HCT116 (cell line): ENCODE data around the gene TRAF3. TPM values are rescaled to one million over a fixed set of nuclear protein-coding genes. Genes with fewer than 3 reads are reported as not detected.
A peak's percentile ranks its signal among the peaks of the same experiment; 100 is the strongest.

Source experiments
- ATAC-seq: fragments of 200-7000 bp; cut with Tn5 transposase; 2 replicates; pipeline ENCODE4 v1.9.1; 2020; ENCODE audit warnings: mild to moderate bottlenecking, moderate library complexity
- BruUV-seq: library from RNA; stranded (reverse); fragments of 400-500 nt; replicated peaks from 2 replicates; lab custom pipeline; 2021; lab: Mats Ljungman, UMichigan
- CTCF ChIA-PET: fragments of 300-600 bp; sonication (Branson Sonifier 250); formaldehyde crosslinking; loops from one replicate; lab custom pipeline; 2021; ENCODE audit warnings: antibody characterized with exemption; lab: Charles Lee
- POLR2A ChIA-PET: fragments of 300-600, 350-600 bp; sonication (Branson Sonifier 250); formaldehyde crosslinking; loops from one replicate; lab custom pipeline; 2021; ENCODE audit warnings: antibody characterized with exemption; lab: Charles Lee
- RAD21 ChIA-PET, 2 experiments: fragments of 300-600 bp; sonication (Branson Sonifier 250); formaldehyde crosslinking; loops; one replicate each; lab custom pipeline; 2023; ENCODE audit warnings: low total read pairs in 2 of 2; ENCODE audit not compliant: uncharacterized antibody in 2 of 2, unreplicated experiment in 2 of 2, low non-redundant PET in 1 of 2; lab: Charles Lee
- DNase-seq: peaks from one replicate; pipeline ENCODE4 v3.0.0-alpha.2; 2010; ENCODE audit warnings: low read depth, low spot score
- H2AFZ ChIP-seq: fragments of 200-600 bp; shearing (Covaris generic), sonication (generic); 2 replicates; pipeline ENCODE4 v1.6.1; 2017; ENCODE audit warnings: low read depth, mixed run types, mixed read lengths, antibody characterized with exemption, low read length; ENCODE audit not compliant: poor library complexity, severe bottlenecking
- H3K27ac ChIP-seq: 2 replicates; pipeline ENCODE4 v1.5.1; 2012; ENCODE audit warnings: low read depth, low read length
- H3K27me3 ChIP-seq: fragments of 200-600 bp; sonication (generic); 2 replicates; pipeline ENCODE4 v1.6.1; 2016; ENCODE audit warnings: mixed run types, low read length, mixed read lengths; ENCODE audit not compliant: insufficient read depth
- H3K36me3 ChIP-seq, 2 experiments: fragments of 200-500 bp in 1 of 2; fragments of 200-600 bp in 1 of 2; sonication (Bioruptor generic) in 1 of 2; sonication (generic) in 1 of 2; 2 replicates each; pipeline versions ENCODE4 v1.5.1 to v1.6.1; 2014 to 2016; ENCODE audit warnings: low read length in 2 of 2, inconsistent platforms in 1 of 2, mixed read lengths in 1 of 2, mixed run types in 1 of 2; ENCODE audit not compliant: insufficient read depth in 2 of 2, control insufficient read depth in 1 of 2
- H3K4me1 ChIP-seq, 2 experiments: fragments of 200-600 bp in 1 of 2; sonication (generic) in 1 of 2; 2 replicates each; pipeline versions ENCODE4 v1.5.1 to v1.6.1; 2012 to 2017; ENCODE audit warnings: low read length in 2 of 2, inconsistent platforms in 1 of 2, mild to moderate bottlenecking in 1 of 2, mixed read lengths in 1 of 2, mixed run types in 1 of 2, moderate library complexity in 1 of 2; ENCODE audit not compliant: insufficient read depth in 2 of 2, control insufficient read depth in 1 of 2
- H3K4me2 ChIP-seq: fragments of 200-600 bp; sonication (generic); 2 replicates; pipeline ENCODE4 v1.6.1; 2017; ENCODE audit warnings: mixed run types, low read length, mixed read lengths
- H3K4me3 ChIP-seq, 2 experiments: fragments of 200-600 bp in 1 of 2; sonication (generic) in 1 of 2; replicated peaks in 1 of 2; 2 replicates each; pipeline ENCODE4 v1.5.1; 2011 to 2016; ENCODE audit warnings: low read length in 2 of 2, control low read depth in 1 of 2, low read depth in 1 of 2, mild to moderate bottlenecking in 1 of 2, mixed read lengths in 1 of 2, mixed run types in 1 of 2
- H3K79me2 ChIP-seq: fragments of 200-600 bp; sonication (generic); 2 replicates; pipeline ENCODE4 v1.6.1; 2017; ENCODE audit warnings: mild to moderate bottlenecking, mixed run types, low read length, moderate library complexity, mixed read lengths; ENCODE audit not compliant: insufficient read depth
- H3K9ac ChIP-seq: fragments of 200-600 bp; sonication (generic); 2 replicates; pipeline ENCODE4 v1.6.1; 2016; ENCODE audit warnings: low read length, mixed read lengths
- H3K9me2 ChIP-seq: fragments of 200-600 bp; sonication (generic), shearing (Covaris generic); 2 replicates; pipeline ENCODE4 v1.6.1; 2017; ENCODE audit warnings: mixed run types, mild to moderate bottlenecking, moderate library complexity; ENCODE audit not compliant: insufficient read depth
- H3K9me3 ChIP-seq, 2 experiments: fragments of 200-500 bp in 1 of 2; fragments of 200-600 bp in 1 of 2; sonication (Bioruptor generic) in 1 of 2; sonication (generic) in 1 of 2; 2 replicates each; pipeline ENCODE4 v1.6.1; 2014 to 2017; ENCODE audit warnings: low read length in 2 of 2, mixed read lengths in 2 of 2, inconsistent platforms in 1 of 2, low read depth in 1 of 2, mild to moderate bottlenecking in 1 of 2, mixed run types in 1 of 2, moderate library complexity in 1 of 2; ENCODE audit not compliant: control insufficient read depth in 1 of 2, insufficient read depth in 1 of 2
- H4K20me1 ChIP-seq: fragments of 200-600 bp; sonication (generic), shearing (Covaris generic); 2 replicates; pipeline ENCODE4 v1.6.1; 2017; ENCODE audit warnings: mixed run types, mild to moderate bottlenecking, moderate library complexity; ENCODE audit not compliant: insufficient read depth
- CEBPB ChIP-seq: IDR thresholded peaks from 2 replicates; pipeline ENCODE4 v1.6.1; 2012; ENCODE audit warnings: low read depth
- EZH2 ChIP-seq: fragments of 200-600 bp; sonication (generic); IDR thresholded peaks from 2 replicates; pipeline ENCODE4 v1.6.1; 2017; ENCODE audit warnings: antibody characterized with exemption, mixed run types
- ZFX ChIP-seq: fragments of 450-650 bp; IDR thresholded peaks from 2 replicates; pipeline ENCODE4 v1.6.1; 2017
- intact Hi-C: fragments of 100-400 bp; cut with micrococcal nuclease; formaldehyde crosslinking; loops from 2 replicates; pipeline ENCODE4 v1.10.0; 2022
- total RNA-seq: library from RNA; stranded (reverse); gene quantifications from one replicate; pipeline ENCODE4 v1.2.1, GENCODE V29; 2021; ENCODE audit not compliant: unreplicated experiment

Gene TRAF3
- total RNA-seq, 1 experiment from 2014 or later, result 32.1 TPM

DNA sequence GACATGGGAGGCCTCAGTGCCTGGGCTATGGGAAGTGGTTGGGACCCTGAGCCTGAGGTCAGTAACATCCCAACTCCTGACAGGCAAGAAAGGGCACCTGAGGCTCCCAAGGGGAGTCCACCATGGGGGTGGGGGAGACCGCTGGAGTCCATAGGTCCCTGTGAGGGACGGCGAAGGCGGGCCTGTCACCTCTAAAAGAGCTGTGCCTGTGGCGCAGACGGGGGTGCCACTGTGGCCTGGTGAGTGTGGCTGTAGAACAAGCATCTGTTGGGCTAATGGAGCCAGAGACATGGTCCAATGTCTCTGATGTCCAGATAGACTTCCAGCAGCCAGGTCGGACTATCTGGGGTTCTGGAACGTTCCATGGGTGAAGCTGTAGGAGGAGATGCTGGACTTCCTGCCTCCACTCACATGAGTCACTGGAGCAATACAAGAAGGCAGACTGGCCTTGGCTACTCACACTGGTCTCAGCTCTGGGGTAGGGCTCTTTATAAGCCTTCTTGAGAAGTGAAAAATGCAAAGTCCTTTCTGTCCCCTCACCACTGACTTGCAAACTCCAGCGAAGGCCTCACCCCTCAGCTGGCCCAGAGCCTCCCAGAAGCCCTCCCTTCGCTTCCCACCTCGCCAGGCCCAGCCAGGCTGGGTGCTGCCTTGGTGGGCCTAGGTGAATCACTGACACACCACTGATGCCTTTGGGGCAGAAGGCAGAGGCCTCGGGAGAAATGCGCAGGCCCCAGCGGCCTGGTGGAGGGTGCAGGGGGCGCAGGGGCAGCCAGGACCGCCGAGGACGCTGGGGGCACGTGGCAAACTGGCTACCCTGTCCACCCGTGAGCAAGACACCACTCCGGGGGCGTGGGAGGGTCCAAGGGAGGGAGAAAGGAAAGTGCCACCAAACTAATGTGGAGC lies 1.1 kb upstream of the TRAF3 start:
- Histone ChIP-seq H2AFZ (no peak overlapping the region), H3K9ac (peak overlapping the region; percentile 43), H3K4me2 (peak overlapping the region; percentile 65), H3K9me2 (no peaks in the 10 kb centered on the region), H3K4me3 (no peak overlapping the region), H4K20me1 (no peaks in the 10 kb centered on the region), H3K36me3 (no peaks in the 10 kb centered on the region), H3K27ac (peak overlapping the region; percentile 79), H3K27me3 (no peaks in the 10 kb centered on the region), H3K79me2 (peaks cover 33% of the 10 kb centered on the region), H3K9me3 (no peaks in the 10 kb centered on the region), H3K4me1 (peaks cover 20 to 39% of the 10 kb centered on the region in 2 experiments)
- no TSS peak for BruUV-seq
- POLR2A ChIA-PET, result no interaction called here
- TF ChIP-seq ZFX (peak; percentile 87; the same call in 1 of the 2 replicates), CEBPB (no peak)
- RAD21 ChIA-PET, result no interaction called here
- DNase-seq (no peak), ATAC-seq (peak; percentile 7)
- CTCF ChIA-PET, result interaction anchor here (0.7 kb wide), 1 partner anchor 34 kb away, joined by 3 read pairs; no protein-coding TSS in a partner anchor
- intact Hi-C loops, result loop anchor here (1.0 to 10.0 kb wide), 3 partner anchors 31 to 251 kb away; no protein-coding TSS in a partner anchor

DNA sequence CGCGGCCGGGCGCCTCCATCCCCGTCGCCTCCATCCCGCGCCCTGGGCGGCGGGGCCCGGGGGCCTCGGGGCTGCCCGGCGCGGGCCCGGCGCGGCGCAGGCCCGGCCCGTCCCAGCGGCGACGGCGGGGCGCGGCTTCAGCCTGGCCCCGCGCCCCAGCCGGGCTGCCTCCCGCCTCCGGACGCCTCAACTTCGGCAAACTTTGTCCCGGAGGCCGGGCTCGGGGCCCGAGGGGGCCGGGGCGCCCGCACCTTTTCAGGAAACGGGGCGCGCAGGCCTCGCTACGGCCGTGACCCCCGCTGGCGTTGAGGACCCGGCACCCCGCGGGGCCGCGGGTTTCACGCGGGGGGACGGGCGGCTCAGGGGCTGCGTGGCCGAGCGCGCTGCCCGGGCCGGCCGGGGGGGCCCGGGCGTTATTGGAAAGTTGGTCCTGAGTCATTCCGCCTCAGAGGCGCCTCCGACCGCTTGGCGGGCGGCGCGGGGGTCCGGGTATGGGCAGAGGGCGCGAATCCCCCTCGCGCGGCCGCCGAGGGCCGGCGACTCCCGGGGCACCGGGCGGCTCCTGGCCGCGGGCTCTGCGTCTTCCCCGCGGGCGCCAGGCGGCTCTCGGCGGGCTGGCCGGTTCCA lies 575 bp downstream of the TRAF3 start:
- Histone ChIP-seq H3K27me3 (no peaks in the 10 kb centered on the region), H2AFZ (no peak overlapping the region), H3K4me1 (peaks cover 20 to 41% of the 10 kb centered on the region in 2 experiments), H3K9me3 (no peaks in the 10 kb centered on the region), H3K4me3 (peak overlapping the region; percentile 48 to 78), H3K9ac (peak overlapping the region; percentile 93), H3K79me2 (peaks cover 49% of the 10 kb centered on the region), H3K9me2 (no peaks in the 10 kb centered on the region), H4K20me1 (no peaks in the 10 kb centered on the region), H3K27ac (peak overlapping the region; percentile 93), H3K4me2 (peak overlapping the region; percentile 82), H3K36me3 (no peaks in the 10 kb centered on the region)
- ATAC-seq (peak; percentile 37), DNase-seq (no peak)
- RAD21 ChIA-PET, result no interaction called here
- no TSS peak for BruUV-seq
- intact Hi-C loops, result loop anchor here (2.0 to 10.0 kb wide), 2 partner anchors 29 to 253 kb away; no protein-coding TSS in a partner anchor
- CTCF ChIA-PET, result no interaction called here
- POLR2A ChIA-PET, result no interaction called here
- peak; percentile 88 for TF ChIP-seq ZFX
- no peak for TF ChIP-seq EZH2
